ENCODE results near the gene NRROS. TPM values are rescaled to one million over a fixed set of nuclear protein-coding genes. Genes with fewer than 3 reads are reported as not detected.
"Not testable (repeated sequence)": the region's sequence is repeated elsewhere in the genome, so short reads cannot be mapped to it uniquely, and the experiment has no call there.

The NRROS gene
- total and polyA plus RNA-seq, 7 experiments from 2014 or later = 1.3 to 53.3 (median 11.2) TPM

DNA sequence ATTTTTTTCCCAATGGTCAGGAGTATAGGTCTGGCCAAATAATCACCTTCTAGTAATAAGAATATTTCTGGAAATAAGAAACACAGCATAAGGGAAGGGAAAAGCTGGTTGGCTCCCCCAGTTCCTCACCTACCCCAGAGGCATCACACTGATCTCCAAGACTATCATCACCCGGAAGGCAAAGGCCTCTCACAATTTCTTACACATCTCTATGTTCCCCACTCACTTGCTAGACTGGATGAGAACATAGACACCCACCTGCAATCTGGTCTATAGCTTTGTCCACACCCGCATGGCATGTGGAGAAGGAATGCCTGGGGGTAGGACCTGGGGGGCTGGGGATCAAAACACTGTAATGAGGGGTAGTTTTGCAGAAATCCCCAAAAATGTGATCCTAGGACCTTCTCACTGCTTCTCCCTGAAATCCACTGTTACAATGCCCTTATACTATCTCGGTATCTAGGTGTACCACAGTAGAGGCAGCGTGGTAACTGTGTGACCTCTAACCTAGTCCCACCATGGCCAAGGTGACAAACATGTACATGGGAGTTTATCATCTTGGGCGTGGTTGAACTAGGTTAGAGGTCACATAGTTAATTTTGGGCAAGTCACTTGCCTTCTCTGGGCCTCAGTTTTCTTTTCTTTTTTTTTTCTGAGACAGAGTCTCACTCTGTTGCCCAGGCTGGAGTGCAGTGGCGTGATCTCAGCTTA is 29.5 kb upstream of the NRROS start:
- H3K27ac Mint-ChIP-seq = peak overlapping the region; percentile 72 to 93 (median 88)
- no peaks in the 10 kb centered on the region for H3K36me3 ChIP-seq (ENCODE audit: control insufficient read depth in 2 of 3, insufficient read depth in 3 of 3, low read length in 3 of 3)
- intact Hi-C loops (cut with micrococcal nuclease) = loop anchor here (1.0 to 10.0 kb wide), 10 partner anchors 22 to 359 kb away; partner anchors contain the start of genes CEP19 (in 2 of the 2), PIGX (in 2 of the 2), FBXO45 (in 1 of the 2) and PIGZ (in 1 of the 2)
- peak overlapping the region; percentile 18 to 80 (median 74) for H3K4me3 Mint-ChIP-seq
- H3K27ac ChIP-seq (ENCODE audit: low read depth, low read length) = peak overlapping the region; percentile 39
- no peak for DNase-seq
- H3K4me1 Mint-ChIP-seq = peaks cover 28 to 45% (median 41%) of the 10 kb centered on the region in 7 donors
- H3K4me3 ChIP-seq (ENCODE audit: low read length) = no peak overlapping the region
- ChIA-PET CTCF (interaction anchor here (0.6 to 8.3 kb wide), 19 partner anchors 8 to 241 kb away, joined by 3 to 166 read pairs (median 5); partner anchors contain the start of genes CEP19, NRROS and PIGX), POLR2A (interaction anchor here (0.7 to 2.7 kb wide), 15 partner anchors 12 to 332 kb away, joined by 3 to 25 read pairs (median 4); partner anchors contain the start of genes NCBP2, NRROS and PAK2)
- H3K36me3 Mint-ChIP-seq = no peaks in the 10 kb centered on the region
- peaks cover 0 to 2% (median 0%) of the 10 kb centered on the region in 11 donors for H3K9me3 Mint-ChIP-seq
- peaks cover 23 to 26% of the 10 kb centered on the region in 2 donors for H3K4me1 ChIP-seq (ENCODE audit: control insufficient read depth in 2 of 2, insufficient read depth in 2 of 2, low read length in 2 of 2)
- no peaks in the 10 kb centered on the region for H3K9me3 ChIP-seq (ENCODE audit: control insufficient read depth in 2 of 3, low read length in 3 of 3)
- peaks cover 0 to 5% (median 0%) of the 10 kb centered on the region in 5 donors for H3K27me3 Mint-ChIP-seq
- H3K27me3 ChIP-seq (ENCODE audit: control insufficient read depth in 2 of 2, insufficient read depth in 2 of 2, low read length in 2 of 2) = no peaks in the 10 kb centered on the region
- ATAC-seq = peak; percentile 29

GRCh38 chr3:196611761-196612483 is 27.6 kb upstream of the NRROS start:
- Mint-ChIP-seq H3K9me3 (peaks cover 0 to 2% (median 0%) of the 10 kb centered on the region in 11 donors), H3K27me3 (no peaks in the 10 kb centered on the region), H3K36me3 (no peaks in the 10 kb centered on the region), H3K27ac (peak overlapping the region; percentile 47 to 91 (median 82)), H3K4me3 (peak overlapping the region; percentile 29 to 75 (median 64)), H3K4me1 (peaks cover 28 to 50% (median 37%) of the 10 kb centered on the region in 7 donors)
- intact Hi-C loops (cut with micrococcal nuclease) = no loop called here
- Histone ChIP-seq H3K4me1 (ENCODE audit: control insufficient read depth in 2 of 2, insufficient read depth in 2 of 2, low read length in 2 of 2) (peaks cover 23 to 26% of the 10 kb centered on the region in 2 donors), H3K27ac (ENCODE audit: low read depth, low read length) (peak overlapping the region; percentile 47), H3K27me3 (ENCODE audit: control insufficient read depth in 2 of 2, insufficient read depth in 2 of 2, low read length in 2 of 2) (no peaks in the 10 kb centered on the region), H3K4me3 (ENCODE audit: low read length) (peak overlapping the region; percentile 3), H3K9me3 (ENCODE audit: control insufficient read depth in 2 of 3, low read length in 3 of 3) (no peaks in the 10 kb centered on the region), H3K36me3 (ENCODE audit: control insufficient read depth in 2 of 3, insufficient read depth in 3 of 3, low read length in 3 of 3) (no peaks in the 10 kb centered on the region)
- CTCF ChIA-PET = interaction anchor here (0.6 to 8.3 kb wide), 7 partner anchors 14 to 74 kb away, joined by 3 to 166 read pairs (median 5); partner anchors contain the start of gene NRROS
- DNase-seq = peak in 1 of 9 donors; percentile 20
- no peak for ATAC-seq
- POLR2A ChIA-PET = interaction anchor here (0.6 to 3.8 kb wide), 8 partner anchors 13 to 101 kb away, joined by 3 to 46 read pairs (median 5); partner anchors contain the start of gene NRROS

- ATAC-seq; H3K27me3 ChIP-seq (ENCODE audit: control insufficient read depth in 2 of 2, insufficient read depth in 2 of 2, low read length in 2 of 2); H3K27ac ChIP-seq (ENCODE audit: low read depth, low read length); DNase-seq; H3K9me3 Mint-ChIP-seq; H3K36me3 Mint-ChIP-seq; H3K4me3 ChIP-seq (ENCODE audit: low read length); H3K4me3 Mint-ChIP-seq; H3K27me3 Mint-ChIP-seq; H3K9me3 ChIP-seq (ENCODE audit: control insufficient read depth in 2 of 3, low read length in 3 of 3); H3K27ac Mint-ChIP-seq; H3K36me3 ChIP-seq (ENCODE audit: control insufficient read depth in 2 of 3, insufficient read depth in 3 of 3, low read length in 3 of 3); intact Hi-C loops (cut with micrococcal nuclease): not testable (repeated sequence)
- POLR2A ChIA-PET = interaction anchor here (0.7 to 1.6 kb wide), 2 partner anchors 24 to 160 kb away, joined by 3 to 5 read pairs; partner anchors contain the start of gene NRROS
- peaks cover 14 to 17% of the 10 kb centered on the region in 2 donors for H3K4me1 ChIP-seq (ENCODE audit: control insufficient read depth in 2 of 2, insufficient read depth in 2 of 2, low read length in 2 of 2)
- H3K4me1 Mint-ChIP-seq = peaks cover 23 to 42% (median 36%) of the 10 kb centered on the region in 7 donors
- CTCF ChIA-PET = interaction anchor here (1.0 kb wide), 1 partner anchor 69 kb away, joined by 6 read pairs; no protein-coding TSS in a partner anchor
These were observed 24.3 kb upstream of the NRROS start for GRCh38 chr3:196615234-196615633.

DNA sequence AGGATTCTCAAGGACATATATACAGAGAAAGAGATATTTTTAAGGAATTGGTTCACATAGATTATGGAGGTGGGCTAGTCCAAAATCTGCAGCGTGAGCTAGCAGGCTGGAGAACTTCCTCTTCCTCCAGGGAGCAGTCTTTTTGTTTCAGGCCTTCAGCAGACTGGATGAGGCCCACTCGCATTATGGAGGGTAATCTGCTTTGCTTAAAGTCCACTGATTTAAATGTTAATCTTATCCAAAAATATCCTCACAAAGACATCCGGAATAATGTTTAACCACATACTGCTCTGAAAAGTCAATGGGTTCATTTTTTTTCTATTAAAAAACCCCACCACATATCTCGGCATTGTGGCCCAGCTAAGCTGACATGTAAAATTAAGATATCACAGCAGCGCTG is 22.2 kb upstream of the NRROS start:
- Histone ChIP-seq H3K36me3 (ENCODE audit: control insufficient read depth in 2 of 3, insufficient read depth in 3 of 3, low read length in 3 of 3) (no peaks in the 10 kb centered on the region), H3K4me3 (ENCODE audit: low read length) (no peak overlapping the region), H3K27me3 (ENCODE audit: control insufficient read depth in 2 of 2, insufficient read depth in 2 of 2, low read length in 2 of 2) (no peaks in the 10 kb centered on the region), H3K9me3 (ENCODE audit: control insufficient read depth in 2 of 3, low read length in 3 of 3) (no peaks in the 10 kb centered on the region), H3K4me1 (ENCODE audit: control insufficient read depth in 2 of 2, insufficient read depth in 2 of 2, low read length in 2 of 2) (peaks cover 4 to 5% of the 10 kb centered on the region in 2 donors), H3K27ac (ENCODE audit: low read depth, low read length) (no peak overlapping the region)
- intact Hi-C loops (cut with micrococcal nuclease) = no loop called here
- no peak overlapping the region for H3K4me3 Mint-ChIP-seq
- DNase-seq (no peak), ATAC-seq (no peak)
- peaks cover 0 to 1% (median 0%) of the 10 kb centered on the region in 5 donors for H3K36me3 Mint-ChIP-seq
- POLR2A ChIA-PET = interaction anchor here (0.7 to 1.1 kb wide), 2 partner anchors 44 to 122 kb away, joined by 3 to 4 read pairs; no protein-coding TSS in a partner anchor
- H3K27ac Mint-ChIP-seq = peak overlapping the region in 1 of 9 donors; percentile 47
- H3K27me3 Mint-ChIP-seq = no peaks in the 10 kb centered on the region
- CTCF ChIA-PET = interaction anchor here (1.0 to 1.4 kb wide), 2 partner anchors 8 to 12 kb away, joined by 4 read pairs; no protein-coding TSS in a partner anchor
- peaks cover 16 to 33% (median 27%) of the 10 kb centered on the region in 7 donors for H3K4me1 Mint-ChIP-seq
- H3K9me3 Mint-ChIP-seq = no peaks in the 10 kb centered on the region

- H3K9me3 Mint-ChIP-seq = no peaks in the 10 kb centered on the region
- H3K36me3 ChIP-seq (ENCODE audit: control insufficient read depth in 2 of 3, insufficient read depth in 3 of 3, low read length in 3 of 3) = no peaks in the 10 kb centered on the region
- no peak for DNase-seq
- no peaks in the 10 kb centered on the region for H3K9me3 ChIP-seq (ENCODE audit: control insufficient read depth in 2 of 3, low read length in 3 of 3)
- peak overlapping the region in 1 of 10 donors; percentile 48 for H3K4me3 Mint-ChIP-seq
- H3K4me3 ChIP-seq (ENCODE audit: low read length) = no peak overlapping the region
- peaks cover 0 to 1% (median 0%) of the 10 kb centered on the region in 5 donors for H3K36me3 Mint-ChIP-seq
- H3K27me3 Mint-ChIP-seq = no peaks in the 10 kb centered on the region
- H3K27me3 ChIP-seq (ENCODE audit: control insufficient read depth in 2 of 2, insufficient read depth in 2 of 2, low read length in 2 of 2) = no peaks in the 10 kb centered on the region
- CTCF ChIA-PET = interaction anchor here (1.5 kb wide), 1 partner anchor 10 kb away, joined by 5 read pairs; no protein-coding TSS in a partner anchor
- H3K27ac ChIP-seq (ENCODE audit: low read depth, low read length) = no peak overlapping the region
- H3K4me1 Mint-ChIP-seq = peaks cover 13 to 33% (median 23%) of the 10 kb centered on the region in 7 donors
- no peak for ATAC-seq
- H3K27ac Mint-ChIP-seq = peak overlapping the region in 4 of 9 donors; percentile 1 to 71 (median 44)
- POLR2A ChIA-PET = no interaction called here
- intact Hi-C loops (cut with micrococcal nuclease) = no loop called here
- peaks cover 3 to 4% of the 10 kb centered on the region in 2 donors for H3K4me1 ChIP-seq (ENCODE audit: control insufficient read depth in 2 of 2, insufficient read depth in 2 of 2, low read length in 2 of 2)
These were observed 20.3 kb upstream of the NRROS start for GRCh38 chr3:196619223-196619622.

- Mint-ChIP-seq H3K4me1 (peaks cover 17 to 37% (median 27%) of the 10 kb centered on the region in 7 donors), H3K27ac (peak overlapping the region in 1 of 9 donors; percentile 71)
- ATAC-seq; POLR2A ChIA-PET; DNase-seq; intact Hi-C loops (cut with micrococcal nuclease); H3K27ac ChIP-seq (ENCODE audit: low read depth, low read length); H3K9me3 ChIP-seq (ENCODE audit: control insufficient read depth in 2 of 3, low read length in 3 of 3); H3K27me3 ChIP-seq (ENCODE audit: control insufficient read depth in 2 of 2, insufficient read depth in 2 of 2, low read length in 2 of 2); H3K4me3 ChIP-seq (ENCODE audit: low read length); H3K4me3 Mint-ChIP-seq; H3K4me1 ChIP-seq (ENCODE audit: control insufficient read depth in 2 of 2, insufficient read depth in 2 of 2, low read length in 2 of 2); H3K36me3 Mint-ChIP-seq; H3K36me3 ChIP-seq (ENCODE audit: control insufficient read depth in 2 of 3, insufficient read depth in 3 of 3, low read length in 3 of 3); H3K9me3 Mint-ChIP-seq; H3K27me3 Mint-ChIP-seq: not testable (repeated sequence)
- CTCF ChIA-PET = interaction anchor here (1.5 kb wide), 1 partner anchor 10 kb away, joined by 5 read pairs; no protein-coding TSS in a partner anchor
These were observed 19.9 kb upstream of the NRROS start for GRCh38 chr3:196619627-196620026.
